Stomach (tissue), 4 donors: ENCODE results near the gene DNAJC28.

Experiments used
- CTCF ChIP-seq, 7 experiments: fragments of 450-650 bp in 4 of 7; fragments of 200-600 bp in 3 of 7; sonication (generic) in 3 of 7; IDR thresholded peaks; one replicate each; pipeline ENCODE4 v1.5.1; 2016 to 2019; ENCODE audit warnings: antibody characterized with exemption in 7 of 7, control low read depth in 2 of 7, mild to moderate bottlenecking in 1 of 7
- EP300 ChIP-seq: sonication (generic); formaldehyde crosslinking; IDR thresholded peaks from one replicate; pipeline ENCODE4 v1.6.1; 2017; ENCODE audit warnings: antibody characterized with exemption

GRCh38 chr21:33478935-33479678 lies 12.4 kb downstream of the DNAJC28 start:
- TF ChIP-seq CTCF (IDR thresholded peaks at IDR 0.05) (no peak), EP300 (no peak)
